ENCODE results near the gene FOXO3. TPM values are rescaled to one million over a fixed set of nuclear protein-coding genes. Genes with fewer than 3 reads are reported as not detected.
A peak's percentile ranks its signal among the peaks of the same experiment; 100 is the strongest.

Gene FOXO3
- total RNA-seq, 2 donors from 2014 or later, result 16.4 to 20.3 TPM

DNA sequence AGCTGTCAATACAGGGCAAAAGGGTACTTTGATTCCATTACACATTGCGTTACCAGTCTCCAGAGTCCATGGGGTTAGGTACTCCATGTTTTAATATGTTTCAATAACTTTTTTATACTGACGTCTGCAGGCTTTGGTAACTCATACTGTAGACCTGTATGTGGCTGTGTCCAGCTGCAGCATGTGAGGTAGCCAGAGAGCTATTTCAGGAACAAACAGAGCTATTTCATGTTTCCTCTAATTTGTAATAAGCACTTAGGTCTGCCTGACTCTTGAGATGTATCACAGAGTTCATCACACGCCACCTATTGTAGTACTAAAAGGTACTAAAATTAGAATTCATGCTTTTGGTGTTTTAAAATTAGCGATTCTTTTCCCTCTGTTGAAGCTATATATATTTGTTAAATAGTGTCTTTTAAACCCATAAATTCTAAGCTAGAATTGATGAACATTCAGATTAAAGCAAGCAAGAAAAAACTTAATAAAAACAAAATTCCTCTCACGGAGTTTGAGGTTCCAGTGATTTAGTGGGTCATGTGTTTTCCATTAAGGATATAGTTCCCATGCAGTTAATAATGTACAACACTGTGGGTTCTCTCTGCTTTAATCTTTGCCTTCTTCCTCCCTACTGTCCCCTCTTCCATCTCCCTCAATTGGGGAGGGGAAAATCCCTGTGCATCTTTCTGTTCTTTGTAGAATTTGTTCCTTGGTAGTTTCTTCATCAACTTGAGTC, 37.0 kb downstream of the FOXO3 start:
- Mint-ChIP-seq H3K27ac (no peak overlapping the region), H3K4me1 (peaks cover 25% of the 10 kb centered on the region), H3K27me3 (ENCODE audit: insufficient read depth) (no peaks in the 10 kb centered on the region), H3K36me3 (ENCODE audit: low read depth) (no peaks in the 10 kb centered on the region), H3K9me3 (no peaks in the 10 kb centered on the region), H3K4me3 (no peak overlapping the region)
- TF ChIP-seq, protein P1, sequence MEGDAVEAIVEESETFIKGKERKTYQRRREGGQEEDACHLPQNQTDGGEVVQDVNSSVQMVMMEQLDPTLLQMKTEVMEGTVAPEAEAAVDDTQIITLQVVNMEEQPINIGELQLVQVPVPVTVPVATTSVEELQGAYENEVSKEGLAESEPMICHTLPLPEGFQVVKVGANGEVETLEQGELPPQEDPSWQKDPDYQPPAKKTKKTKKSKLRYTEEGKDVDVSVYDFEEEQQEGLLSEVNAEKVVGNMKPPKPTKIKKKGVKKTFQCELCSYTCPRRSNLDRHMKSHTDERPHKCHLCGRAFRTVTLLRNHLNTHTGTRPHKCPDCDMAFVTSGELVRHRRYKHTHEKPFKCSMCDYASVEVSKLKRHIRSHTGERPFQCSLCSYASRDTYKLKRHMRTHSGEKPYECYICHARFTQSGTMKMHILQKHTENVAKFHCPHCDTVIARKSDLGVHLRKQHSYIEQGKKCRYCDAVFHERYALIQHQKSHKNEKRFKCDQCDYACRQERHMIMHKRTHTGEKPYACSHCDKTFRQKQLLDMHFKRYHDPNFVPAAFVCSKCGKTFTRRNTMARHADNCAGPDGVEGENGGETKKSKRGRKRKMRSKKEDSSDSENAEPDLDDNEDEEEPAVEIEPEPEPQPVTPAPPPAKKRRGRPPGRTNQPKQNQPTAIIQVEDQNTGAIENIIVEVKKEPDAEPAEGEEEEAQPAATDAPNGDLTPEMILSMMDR (conservative IDR thresholded peaks at IDR 0.05), result no peak
- Histone ChIP-seq H3K9ac (ENCODE audit: extremely low read depth, low read length, poor library complexity, severe bottlenecking) (no peak overlapping the region), H3K9me3 (ENCODE audit: control insufficient read depth, low read length) (no peaks in the 10 kb centered on the region), H3K36me3 (ENCODE audit: control insufficient read depth, insufficient read depth, low read length) (no peaks in the 10 kb centered on the region), H3K27me3 (ENCODE audit: control insufficient read depth, insufficient read depth, low read length, poor library complexity, severe bottlenecking) (no peaks in the 10 kb centered on the region), H3K27ac (ENCODE audit: low read depth, low read length) (no peak overlapping the region), H3K4me3 (ENCODE audit: low read length) (no peak overlapping the region), H3K4me1 (ENCODE audit: control insufficient read depth, insufficient read depth, low read length) (no peaks in the 10 kb centered on the region)
- WGBS, 2 experiments (ENCODE audit: insufficient coverage in 1 of 2, insufficient read length in 1 of 2), result 92 to 100% methylated on average over 2 to 3 of the region's 5 CpGs
- no peak for DNase-seq

DNA sequence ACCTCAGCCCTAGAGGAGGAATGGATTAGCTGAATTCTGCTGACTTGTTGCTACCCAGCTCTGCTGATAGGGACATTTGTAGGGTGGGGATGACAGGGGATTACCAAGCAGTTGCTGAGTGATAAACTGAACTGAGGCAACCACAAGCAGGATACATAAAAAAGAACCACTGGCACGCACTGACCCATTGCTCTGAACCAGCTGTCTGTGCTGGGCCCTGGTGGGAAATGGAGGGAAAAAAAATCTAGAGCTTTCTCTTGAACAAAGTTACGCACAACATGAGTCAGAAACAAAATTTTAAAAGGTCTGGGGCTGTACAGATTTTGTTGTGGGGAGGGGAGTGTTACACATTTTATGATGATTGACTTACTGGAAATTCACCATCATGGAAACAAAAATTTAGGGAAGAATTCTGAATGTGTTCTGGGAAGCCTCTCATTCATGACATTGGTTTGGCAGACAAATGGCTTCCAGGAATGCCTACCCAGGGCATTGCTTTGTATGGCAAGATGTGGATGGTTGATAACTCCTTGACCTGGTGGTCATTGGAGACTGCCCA, 37.7 kb downstream of the FOXO3 start:
- no peak overlapping the region for H3K9ac ChIP-seq (ENCODE audit: extremely low read depth, low read length, poor library complexity, severe bottlenecking)
- H3K27ac Mint-ChIP-seq, result peak overlapping the region; percentile 32

DNA sequence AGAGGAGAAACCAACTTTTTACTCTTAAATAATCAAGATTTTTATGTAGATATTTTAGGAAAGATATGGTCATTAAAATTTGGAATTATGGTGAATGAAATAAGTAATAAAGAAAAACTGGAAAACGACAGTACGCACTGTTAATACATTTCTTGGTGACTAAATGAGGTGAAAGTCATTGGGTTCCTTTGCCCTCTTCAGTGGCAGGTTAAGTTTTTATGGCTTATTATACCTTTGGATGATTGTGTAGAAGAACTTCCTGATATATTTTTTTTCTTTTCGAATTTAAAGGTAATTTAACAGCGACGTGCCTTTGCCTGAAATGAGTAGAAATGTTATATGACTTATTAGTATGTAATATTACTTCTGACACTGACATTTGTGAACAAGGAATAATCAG, 43.4 kb downstream of the FOXO3 start:
- DNase-seq, result no peak
- Histone ChIP-seq H3K36me3 (ENCODE audit: control insufficient read depth, insufficient read depth, low read length) (no peaks in the 10 kb centered on the region), H3K27me3 (ENCODE audit: control insufficient read depth, insufficient read depth, low read length, poor library complexity, severe bottlenecking) (no peaks in the 10 kb centered on the region), H3K27ac (ENCODE audit: low read depth, low read length) (no peak overlapping the region), H3K9ac (ENCODE audit: extremely low read depth, low read length, poor library complexity, severe bottlenecking) (no peak overlapping the region), H3K4me1 (ENCODE audit: control insufficient read depth, insufficient read depth, low read length) (no peaks in the 10 kb centered on the region), H3K9me3 (ENCODE audit: control insufficient read depth, low read length) (no peaks in the 10 kb centered on the region), H3K4me3 (ENCODE audit: low read length) (no peak overlapping the region)
- WGBS, 2 experiments (ENCODE audit: insufficient coverage in 1 of 2, insufficient read length in 1 of 2), result 94 to 100% methylated on average over 1 to 5 of the region's 5 CpGs
- Mint-ChIP-seq H3K27me3 (ENCODE audit: insufficient read depth) (no peaks in the 10 kb centered on the region), H3K9me3 (no peaks in the 10 kb centered on the region), H3K27ac (no peak overlapping the region), H3K4me1 (peaks cover 17% of the 10 kb centered on the region), H3K36me3 (ENCODE audit: low read depth) (no peaks in the 10 kb centered on the region), H3K4me3 (no peak overlapping the region)
- TF ChIP-seq, protein P1 (conservative IDR thresholded peaks at IDR 0.05), result no peak

More for the DNA sequence above, 37.7 kb downstream of the FOXO3 start:
- peaks cover 25% of the 10 kb centered on the region for H3K4me1 Mint-ChIP-seq
- Histone ChIP-seq H3K4me1 (ENCODE audit: control insufficient read depth, insufficient read depth, low read length) (no peaks in the 10 kb centered on the region), H3K36me3 (ENCODE audit: control insufficient read depth, insufficient read depth, low read length) (no peaks in the 10 kb centered on the region), H3K4me3 (ENCODE audit: low read length) (no peak overlapping the region), H3K9me3 (ENCODE audit: control insufficient read depth, low read length) (no peaks in the 10 kb centered on the region), H3K27me3 (ENCODE audit: control insufficient read depth, insufficient read depth, low read length, poor library complexity, severe bottlenecking) (no peaks in the 10 kb centered on the region), H3K27ac (ENCODE audit: low read depth, low read length) (no peak overlapping the region)
- no peak for DNase-seq
- H3K36me3 Mint-ChIP-seq (ENCODE audit: low read depth), result no peaks in the 10 kb centered on the region
- TF ChIP-seq, protein P1 (conservative IDR thresholded peaks at IDR 0.05), result no peak
- 95 to 100% methylated on average over 2 of the region's 2 CpGs for WGBS, 2 experiments (ENCODE audit: insufficient coverage in 1 of 2, insufficient read length in 1 of 2)
- no peaks in the 10 kb centered on the region for H3K27me3 Mint-ChIP-seq (ENCODE audit: insufficient read depth)
- no peak overlapping the region for H3K4me3 Mint-ChIP-seq
- no peaks in the 10 kb centered on the region for H3K9me3 Mint-ChIP-seq
